ENCODE measurements around the gene FOXK1. TPM values are rescaled to one million over a fixed set of nuclear protein-coding genes. Genes with fewer than 3 reads are reported as not detected.

The FOXK1 gene
- total and polyA plus RNA-seq, 9 of the 15 experiments (the other 6 are each of a cell fraction or from before 2014, with no cell fraction given), result 0.32 to 45.5 (median 8.1) TPM

- TF ChIP-seq, protein P1, sequence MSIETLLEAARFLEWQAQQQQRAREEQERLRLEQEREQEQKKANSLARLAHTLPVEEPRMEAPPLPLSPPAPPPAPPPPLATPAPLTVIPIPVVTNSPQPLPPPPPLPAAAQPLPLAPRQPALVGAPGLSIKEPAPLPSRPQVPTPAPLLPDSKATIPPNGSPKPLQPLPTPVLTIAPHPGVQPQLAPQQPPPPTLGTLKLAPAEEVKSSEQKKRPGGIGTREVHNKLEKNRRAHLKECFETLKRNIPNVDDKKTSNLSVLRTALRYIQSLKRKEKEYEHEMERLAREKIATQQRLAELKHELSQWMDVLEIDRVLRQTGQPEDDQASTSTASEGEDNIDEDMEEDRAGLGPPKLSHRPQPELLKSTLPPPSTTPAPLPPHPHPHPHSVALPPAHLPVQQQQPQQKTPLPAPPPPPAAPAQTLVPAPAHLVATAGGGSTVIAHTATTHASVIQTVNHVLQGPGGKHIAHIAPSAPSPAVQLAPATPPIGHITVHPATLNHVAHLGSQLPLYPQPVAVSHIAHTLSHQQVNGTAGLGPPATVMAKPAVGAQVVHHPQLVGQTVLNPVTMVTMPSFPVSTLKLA (conservative IDR thresholded peaks at IDR 0.05), result peak in 1 of 2 experiments; percentile 79
- TF ChIP-seq NCOR1 (IDR thresholded peaks at IDR 0.05) (peak; percentile 40; the same call in 1 of the 2 replicates), TEAD4 (IDR thresholded peaks at IDR 0.05; ENCODE audit: low read length) (peak; percentile 84), TEAD4 (CRISPR knock-in tag; IDR thresholded peaks at IDR 0.05; ENCODE audit: borderline replicate concordance) (no peak), L3MBTL2 (IDR thresholded peaks at IDR 0.05) (peak; percentile 40; the same call in 1 of the 2 replicates), ELK3 (CRISPR knock-in tag; IDR thresholded peaks at IDR 0.05) (no peak), HDAC2 (IDR thresholded peaks at IDR 0.05) (0 out of 2 replicates have a peak, but pooled peaks have one; percentile 39), MYNN (IDR thresholded peaks at IDR 0.05) (peak; percentile 52; the same call in 1 of the 2 replicates), MYNN (CRISPR knock-in tag; IDR thresholded peaks at IDR 0.05) (no peak), XRCC5 (IDR thresholded peaks at IDR 0.05; ENCODE audit: low read depth, low read length) (peak; percentile 38; the same call in 1 of the 2 replicates), CXXC5 (CRISPR knock-in tag; IDR thresholded peaks at IDR 0.05) (peak; percentile 46), FOXA3 (CRISPR knock-in tag; conservative IDR thresholded peaks at IDR 0.05 in 1 of 2, IDR thresholded peaks at IDR 0.05 in 1 of 2) (peak; percentile 81 to 82; a peak in 3 of 4 replicates), NFIC (IDR thresholded peaks at IDR 0.05) (peak; percentile 35; the same call in 1 of the 2 replicates), SRF (CRISPR knock-in tag; IDR thresholded peaks at IDR 0.05) (peak; percentile 95 to 99), SOX6 (IDR thresholded peaks at IDR 0.05) (peak; percentile 80), ZKSCAN1 (IDR thresholded peaks at IDR 0.05; ENCODE audit: low read depth, low read length) (peak; percentile 28; the same call in 1 of the 2 replicates)
- TF ChIP-seq, protein P2, sequence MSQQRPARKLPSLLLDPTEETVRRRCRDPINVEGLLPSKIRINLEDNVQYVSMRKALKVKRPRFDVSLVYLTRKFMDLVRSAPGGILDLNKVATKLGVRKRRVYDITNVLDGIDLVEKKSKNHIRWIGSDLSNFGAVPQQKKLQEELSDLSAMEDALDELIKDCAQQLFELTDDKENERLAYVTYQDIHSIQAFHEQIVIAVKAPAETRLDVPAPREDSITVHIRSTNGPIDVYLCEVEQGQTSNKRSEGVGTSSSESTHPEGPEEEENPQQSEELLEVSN (IDR thresholded peaks at IDR 0.05; ENCODE audit: borderline replicate concordance in 1 of 2, extremely low read depth in 1 of 2, insufficient read depth in 1 of 2, insufficient read length in 1 of 2, low read depth in 1 of 2, low read length in 1 of 2, poor library complexity in 1 of 2, severe bottlenecking in 1 of 2), result peak in 1 of 2 experiments; percentile 14
Measured at GRCh38 chr7:4744391-4745264, 62.5 kb downstream of the FOXK1 start (continued).

All from K562 (cell line).